ENCODE results near the gene DUSP21. TPM values are rescaled to one million over a fixed set of nuclear protein-coding genes. Genes with fewer than 3 reads are reported as not detected.
"Not testable (repeated sequence)": the region's sequence is repeated elsewhere in the genome, so short reads cannot be mapped to it uniquely, and the experiment has no call there.

The DUSP21 gene
- total RNA-seq, 5 donors from 2014 or later (not counting 1 experiment from before 2014, with no cell fraction given), result not detected

GRCh38 chrX:44850891-44851290, 7.1 kb downstream of the DUSP21 start:
- H3K36me3 Mint-ChIP-seq; H3K9me3 ChIP-seq; ATAC-seq (replicated peaks in 1 of 4); H3K36me3 ChIP-seq (ENCODE audit: control insufficient read depth in 2 of 2, extremely low read depth in 1 of 2, insufficient read depth in 1 of 2, low read length in 1 of 2); H3K27me3 ChIP-seq (replicated peaks in 1 of 2; ENCODE audit: control insufficient read depth in 2 of 2, extremely low read depth in 1 of 2, insufficient read depth in 2 of 2, low read length in 1 of 2); H3K27ac ChIP-seq (ENCODE audit: low read length); H3K4me3 ChIP-seq (ENCODE audit: control insufficient read depth in 1 of 2, extremely low read depth in 1 of 2, low read length in 1 of 2); H3K27me3 Mint-ChIP-seq; H3K27ac Mint-ChIP-seq; POLR2A ChIA-PET; DNase-seq; H3K4me1 Mint-ChIP-seq; H3K9me3 Mint-ChIP-seq; H3K4me3 Mint-ChIP-seq; CTCF ChIA-PET; H3K4me1 ChIP-seq (ENCODE audit: control insufficient read depth in 1 of 2, extremely low read depth in 1 of 2, insufficient read depth in 2 of 2, low read length in 2 of 2): not testable (repeated sequence)
- 100% methylated on average over 2 of the region's 6 CpGs for WGBS (ENCODE audit: insufficient coverage)

GRCh38 chrX:44871114-44871645, 27.4 kb downstream of the DUSP21 start:
- Mint-ChIP-seq H3K36me3 (no peaks in the 10 kb centered on the region), H3K27ac (peak overlapping the region; percentile 11 to 66), H3K4me1 (peaks cover 19 to 34% (median 23%) of the 10 kb centered on the region in 3 donors), H3K4me3 (peak overlapping the region; percentile 56 to 98 (median 96)), H3K27me3 (no peaks in the 10 kb centered on the region), H3K9me3 (no peaks in the 10 kb centered on the region)
- no peak for DNase-seq
- WGBS (ENCODE audit: insufficient coverage), result 97% methylated on average over 5 of the region's 16 CpGs
- Histone ChIP-seq H3K4me1 (ENCODE audit: control insufficient read depth in 1 of 2, extremely low read depth in 1 of 2, insufficient read depth in 2 of 2, low read length in 2 of 2) (peaks cover 4 to 20% of the 10 kb centered on the region in 2 experiments), H3K36me3 (ENCODE audit: control insufficient read depth in 2 of 2, extremely low read depth in 1 of 2, insufficient read depth in 1 of 2, low read length in 1 of 2) (no peaks in the 10 kb centered on the region), H3K27me3 (replicated peaks in 1 of 2; ENCODE audit: control insufficient read depth in 2 of 2, extremely low read depth in 1 of 2, insufficient read depth in 2 of 2, low read length in 1 of 2) (no peaks in the 10 kb centered on the region), H3K9me3 (no peaks in the 10 kb centered on the region), H3K4me3 (ENCODE audit: control insufficient read depth in 1 of 2, extremely low read depth in 1 of 2, low read length in 1 of 2) (no peak overlapping the region), H3K27ac (ENCODE audit: low read length) (no peak overlapping the region)
- ChIA-PET POLR2A (interaction anchor here in 1 of 2 donors (0.5 to 0.6 kb wide), 2 partner anchors 888 to 1634 kb away, joined by 3 to 5 read pairs; no protein-coding TSS in a partner anchor), CTCF (interaction anchor here in 1 of 2 donors (1.0 kb wide), 1 partner anchor 199 kb away, joined by 4 read pairs; no protein-coding TSS in a partner anchor)
- ATAC-seq (replicated peaks in 1 of 4), result no peak

GRCh38 chrX:44871931-44872820, 28.4 kb downstream of the DUSP21 start:
- ChIA-PET POLR2A (interaction anchor here (0.5 to 1.0 kb wide), 12 partner anchors 16 to 1633 kb away, joined by 3 to 27 read pairs (median 5); no protein-coding TSS in a partner anchor), CTCF (interaction anchor here in 1 of 2 donors (0.5 to 1.0 kb wide), 6 partner anchors 23 to 478 kb away, joined by 3 to 6 read pairs (median 4); no protein-coding TSS in a partner anchor)
- peaks cover 4 to 26% of the 10 kb centered on the region in 2 experiments for H3K4me1 ChIP-seq (ENCODE audit: control insufficient read depth in 1 of 2, extremely low read depth in 1 of 2, insufficient read depth in 2 of 2, low read length in 2 of 2)
- H3K9me3 ChIP-seq, result no peaks in the 10 kb centered on the region
- H3K4me1 Mint-ChIP-seq, result peaks cover 26 to 44% (median 31%) of the 10 kb centered on the region in 3 donors
- no peaks in the 10 kb centered on the region for H3K27me3 Mint-ChIP-seq
- ATAC-seq (replicated peaks in 1 of 4) (peak; percentile 20 to 35 (median 28)), DNase-seq (peak in 27 of 35 experiments; percentile 2 to 55 (median 18))
- H3K27ac Mint-ChIP-seq, result peak overlapping the region; percentile 82 to 96
- no peaks in the 10 kb centered on the region for H3K27me3 ChIP-seq (replicated peaks in 1 of 2; ENCODE audit: control insufficient read depth in 2 of 2, extremely low read depth in 1 of 2, insufficient read depth in 2 of 2, low read length in 1 of 2)
- no peaks in the 10 kb centered on the region for H3K36me3 Mint-ChIP-seq
- H3K4me3 ChIP-seq (ENCODE audit: control insufficient read depth in 1 of 2, extremely low read depth in 1 of 2, low read length in 1 of 2), result peak overlapping the region; percentile 53 to 57
- H3K27ac ChIP-seq (ENCODE audit: low read length), result peak overlapping the region; percentile 71
- no peaks in the 10 kb centered on the region for H3K9me3 Mint-ChIP-seq
- H3K4me3 Mint-ChIP-seq, result peak overlapping the region; percentile 94 to 98 (median 96)
- H3K36me3 ChIP-seq (ENCODE audit: control insufficient read depth in 2 of 2, extremely low read depth in 1 of 2, insufficient read depth in 1 of 2, low read length in 1 of 2), result no peaks in the 10 kb centered on the region
- WGBS (ENCODE audit: insufficient coverage), result 0% methylated on average over 10 of the region's 60 CpGs

- CTCF ChIA-PET, result interaction anchor here in 1 of 2 donors (0.5 to 0.9 kb wide), 6 partner anchors 17 to 479 kb away, joined by 3 to 6 read pairs (median 3); no protein-coding TSS in a partner anchor
- H3K4me3 Mint-ChIP-seq, result peak within 1 kb of the TSS; percentile 94 to 98 (median 96)
- peak within 1 kb of the TSS; percentile 86 to 95 for H3K4me3 ChIP-seq (ENCODE audit: control insufficient read depth in 1 of 2, extremely low read depth in 1 of 2, low read length in 1 of 2)
Measured at GRCh38 chrX:44872821-44873414, 29.1 kb downstream of the DUSP21 start, which contains the start of gene KDM6A. Gene KDM6A (plus strand): TSS chrX:44873188. CDS start chrX:44873552, 364 bp downstream.

GRCh38 chrX:44873415-44874276, 29.8 kb downstream of the DUSP21 start:
- Histone ChIP-seq H3K27me3 (replicated peaks in 1 of 2; ENCODE audit: control insufficient read depth in 2 of 2, extremely low read depth in 1 of 2, insufficient read depth in 2 of 2, low read length in 1 of 2) (no peaks in the 10 kb centered on the region), H3K27ac (ENCODE audit: low read length) (peak overlapping the region; percentile 91), H3K4me1 (ENCODE audit: control insufficient read depth in 1 of 2, extremely low read depth in 1 of 2, insufficient read depth in 2 of 2, low read length in 2 of 2) (peaks cover 5 to 32% of the 10 kb centered on the region in 2 experiments), H3K9me3 (no peaks in the 10 kb centered on the region), H3K4me3 (ENCODE audit: control insufficient read depth in 1 of 2, extremely low read depth in 1 of 2, low read length in 1 of 2) (peak overlapping the region; percentile 86 to 95), H3K36me3 (ENCODE audit: control insufficient read depth in 2 of 2, extremely low read depth in 1 of 2, insufficient read depth in 1 of 2, low read length in 1 of 2) (no peaks in the 10 kb centered on the region)
- no peaks in the 10 kb centered on the region for H3K9me3 Mint-ChIP-seq
- no peaks in the 10 kb centered on the region for H3K27me3 Mint-ChIP-seq
- ATAC-seq (replicated peaks in 1 of 4) (peak; percentile 19 to 35 (median 24)), DNase-seq (peak; percentile 16 to 71 (median 41))
- peak overlapping the region; percentile 94 to 98 (median 96) for H3K4me3 Mint-ChIP-seq
- WGBS (ENCODE audit: insufficient coverage), result under 1% methylated on average over 68 of the region's 99 CpGs
- peak overlapping the region; percentile 96 to 98 for H3K27ac Mint-ChIP-seq
- no peaks in the 10 kb centered on the region for H3K36me3 Mint-ChIP-seq
- H3K4me1 Mint-ChIP-seq, result peaks cover 34 to 54% (median 44%) of the 10 kb centered on the region in 3 donors
- ChIA-PET POLR2A (interaction anchor here (0.6 to 1.0 kb wide), 6 partner anchors 14 to 854 kb away, joined by 3 to 4 read pairs (median 3); no protein-coding TSS in a partner anchor), CTCF (interaction anchor here (0.6 to 1.0 kb wide), 4 partner anchors 18 to 197 kb away, joined by 3 to 4 read pairs (median 3); no protein-coding TSS in a partner anchor)

More at GRCh38 chrX:44872821-44873414, 29.1 kb downstream of the DUSP21 start, which contains the start of gene KDM6A:
- Mint-ChIP-seq H3K27ac (peak within 1 kb of the TSS; percentile 96 to 98), H3K36me3 (no peaks in the 10 kb centered on the region), H3K4me1 (peaks cover 29 to 51% (median 36%) of the 10 kb centered on the region in 3 donors), H3K27me3 (no peaks in the 10 kb centered on the region), H3K9me3 (no peaks in the 10 kb centered on the region)
- Histone ChIP-seq H3K9me3 (no peaks in the 10 kb centered on the region), H3K36me3 (ENCODE audit: control insufficient read depth in 2 of 2, extremely low read depth in 1 of 2, insufficient read depth in 1 of 2, low read length in 1 of 2) (no peaks in the 10 kb centered on the region), H3K27ac (ENCODE audit: low read length) (peak within 1 kb of the TSS; percentile 91), H3K4me1 (ENCODE audit: control insufficient read depth in 1 of 2, extremely low read depth in 1 of 2, insufficient read depth in 2 of 2, low read length in 2 of 2) (peaks cover 4 to 27% of the 10 kb centered on the region in 2 experiments), H3K27me3 (replicated peaks in 1 of 2; ENCODE audit: control insufficient read depth in 2 of 2, extremely low read depth in 1 of 2, insufficient read depth in 2 of 2, low read length in 1 of 2) (no peaks in the 10 kb centered on the region)
- peak; percentile 92 to 100 (median 97) for DNase-seq
- peak; percentile 89 to 92 (median 90) for ATAC-seq (replicated peaks in 1 of 4)
- 0% methylated on average over 25 of the region's 61 CpGs for WGBS (ENCODE audit: insufficient coverage)
- POLR2A ChIA-PET, result interaction anchor here (0.6 to 1.0 kb wide), 12 partner anchors 15 to 898 kb away, joined by 3 to 27 read pairs (median 4); no protein-coding TSS in a partner anchor
